Hepatocyte (in vitro differentiated cells): ENCODE results near the gene BCKDK. TPM values are rescaled to one million over a fixed set of nuclear protein-coding genes. Genes with fewer than 3 reads are reported as not detected.

Experiments used
- DNase-seq: peaks from one replicate; pipeline ENCODE4 v3.0.0-alpha.2; 2016; ENCODE audit warnings: low spot score
- H2AFZ ChIP-seq: fragments of 200-600 bp; sonication (generic); 2 replicates; pipeline ENCODE4 v1.6.0; 2016; ENCODE audit warnings: antibody characterized with exemption, mild to moderate bottlenecking
- H3K27ac ChIP-seq: fragments of 200-600 bp; sonication (generic); 2 replicates; pipeline ENCODE4 v1.5.1; 2016; ENCODE audit warnings: mild to moderate bottlenecking
- H3K27me3 ChIP-seq: fragments of 200-600 bp; sonication (generic); 2 replicates; pipeline ENCODE4 v1.6.1; 2016
- H3K36me3 ChIP-seq: fragments of 200-600 bp; sonication (generic); replicated peaks from 2 replicates; pipeline ENCODE4 v1.5.1; 2016; ENCODE audit warnings: low read depth; ENCODE audit not compliant: insufficient read depth
- H3K4me1 ChIP-seq: fragments of 200-600 bp; sonication (generic); 2 replicates; pipeline ENCODE4 v1.5.1; 2016; ENCODE audit warnings: mild to moderate bottlenecking, moderate library complexity; ENCODE audit not compliant: insufficient read depth
- H3K4me2 ChIP-seq: fragments of 200-600 bp; sonication (generic); 2 replicates; pipeline ENCODE4 v1.6.0; 2016
- H3K4me3 ChIP-seq: fragments of 200-600 bp; sonication (generic); 2 replicates; pipeline ENCODE4 v1.5.1; 2016; ENCODE audit warnings: mild to moderate bottlenecking
- H3K79me2 ChIP-seq: fragments of 200-600 bp; sonication (generic); 2 replicates; pipeline ENCODE4 v1.6.0; 2017; ENCODE audit warnings: mild to moderate bottlenecking
- H3K9me2 ChIP-seq: fragments of 200-600 bp; sonication (generic); replicated peaks from 2 replicates; pipeline ENCODE4 v1.6.0; 2017; ENCODE audit warnings: mild to moderate bottlenecking; ENCODE audit not compliant: insufficient read depth
- H3K9me3 ChIP-seq: fragments of 200-600 bp; sonication (generic); 2 replicates; pipeline ENCODE4 v1.5.1; 2016; ENCODE audit warnings: low read depth, mild to moderate bottlenecking
- H4K20me1 ChIP-seq: fragments of 200-600 bp; sonication (generic); 2 replicates; pipeline ENCODE4 v1.6.0; 2016; ENCODE audit warnings: mild to moderate bottlenecking; ENCODE audit not compliant: insufficient read depth, poor library complexity, severe bottlenecking
- CTCF ChIP-seq: fragments of 200-600 bp; sonication (generic); IDR thresholded peaks from 2 replicates; pipeline ENCODE4 v1.5.1; 2016; ENCODE audit warnings: antibody characterized with exemption, mild to moderate bottlenecking; ENCODE audit not compliant: poor library complexity
- EZH2 ChIP-seq: fragments of 200-600 bp; sonication (generic); IDR thresholded peaks from 2 replicates; pipeline ENCODE4 v1.6.1; 2016; ENCODE audit warnings: antibody characterized with exemption, mild to moderate bottlenecking, borderline replicate concordance
- EZH2phosphoT487 ChIP-seq: fragments of 200-600 bp; sonication (generic); IDR thresholded peaks from one replicate; pipeline ENCODE4 v1.6.1; 2018; ENCODE audit warnings: antibody characterized with exemption, mild to moderate bottlenecking, low read depth, moderate library complexity; ENCODE audit not compliant: unreplicated experiment, severe bottlenecking
- WGBS: methylation state at CpG from one replicate; pipeline ENCODE4 v1.1.6; 2016; ENCODE audit warnings: low lambda C conversion rate; ENCODE audit errors: missing lambda C conversion rate; 5-methylcytosine and 5-hydroxymethylcytosine counted together
- polyA plus RNA-seq: library from polyadenylated mRNA; unstranded; fragments of >200 nt; fragmentation: Nextera tagmentation; extraction: Ambion mirVana; gene quantifications from 2 replicates; pipeline ENCODE4 v1.2.1, GENCODE V29; 2016
- total RNA-seq: library from RNA; depleted of rRNA; stranded (reverse); fragments of >200 nt; gene quantifications from 2 replicates; pipeline ENCODE4 v1.2.3, GENCODE V29; 2014

The BCKDK gene
- total and polyA plus RNA-seq, 2 experiments from 2014 or later: 27.3 to 75.2 TPM

DNA sequence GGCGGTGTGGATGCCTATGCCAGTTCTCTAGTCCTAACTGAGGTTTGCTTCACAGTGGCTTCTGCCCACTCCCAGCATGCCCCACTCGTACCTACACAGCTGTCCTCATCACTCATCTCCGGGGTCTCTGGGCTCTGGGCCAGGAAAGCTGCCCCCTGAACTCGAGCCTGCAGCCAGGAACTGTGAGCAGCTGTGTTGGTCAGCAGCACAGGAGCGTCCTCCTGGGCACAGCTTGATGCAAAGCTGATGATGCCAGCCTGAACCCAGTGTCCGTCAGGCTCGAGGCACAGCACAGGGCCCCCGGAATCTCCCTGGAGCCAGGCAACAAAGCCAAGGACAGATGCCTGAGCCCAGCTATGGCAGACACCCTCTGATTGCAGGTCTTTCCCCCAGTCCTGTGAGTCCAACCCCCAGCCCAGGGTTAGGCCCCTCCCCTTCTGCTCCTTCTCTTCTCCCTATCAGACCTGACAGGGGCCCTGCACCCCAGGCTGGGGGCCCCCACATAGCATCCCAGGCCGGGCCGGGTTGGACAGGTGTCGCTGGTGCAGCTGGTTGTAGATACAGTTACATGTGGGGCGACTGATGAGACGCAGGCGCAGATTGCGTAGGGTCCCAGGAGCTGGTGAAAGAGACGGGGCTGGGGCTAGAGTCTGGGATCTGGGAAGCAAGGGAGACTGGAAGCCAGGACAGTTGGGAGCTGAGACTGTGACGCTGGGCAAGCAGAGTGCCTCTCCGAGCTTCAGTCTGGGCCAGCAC, 22.1 kb upstream of the BCKDK start:
- DNase-seq: peak; percentile 3
- H3K79me2 ChIP-seq: no peaks in the 10 kb centered on the region
- H3K4me1 ChIP-seq: no peaks in the 10 kb centered on the region
- no peak overlapping the region for H3K27ac ChIP-seq
- no peak overlapping the region for H3K4me3 ChIP-seq
- H2AFZ ChIP-seq: no peak overlapping the region
- H3K36me3 ChIP-seq: no peaks in the 10 kb centered on the region
- no peaks in the 10 kb centered on the region for H4K20me1 ChIP-seq
- H3K9me2 ChIP-seq: no peaks in the 10 kb centered on the region
- H3K9me3 ChIP-seq: no peaks in the 10 kb centered on the region
- H3K27me3 ChIP-seq: no peaks in the 10 kb centered on the region
- no peak overlapping the region for H3K4me2 ChIP-seq
- WGBS: 93% methylated on average over 18 of the region's 18 CpGs
- TF ChIP-seq EZH2phosphoT487 (no peak), EZH2 (no peak), CTCF (no peak)

DNA sequence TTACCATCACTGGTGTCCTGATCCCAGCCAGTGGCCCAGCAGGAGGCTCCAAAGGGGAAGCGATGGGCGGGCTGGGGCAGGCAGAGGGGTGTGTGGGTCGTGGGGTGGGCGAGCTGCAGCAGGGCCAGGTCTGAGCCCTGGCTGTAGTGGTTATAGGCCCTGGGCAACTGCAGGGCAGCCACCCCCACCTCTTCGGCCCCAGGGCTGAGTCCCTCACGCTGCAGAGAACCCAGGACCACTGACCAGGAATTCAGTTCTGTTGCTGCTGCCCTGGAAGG, 21.6 kb upstream of the BCKDK start:
- no peak overlapping the region for H3K4me3 ChIP-seq

GRCh38 chr16:31087481-31087880, 20.7 kb upstream of the BCKDK start:
- Histone ChIP-seq H2AFZ (no peak overlapping the region), H3K79me2 (peaks cover 4% of the 10 kb centered on the region), H3K4me3 (no peak overlapping the region), H3K27me3 (no peaks in the 10 kb centered on the region), H3K9me2 (no peaks in the 10 kb centered on the region), H3K27ac (no peak overlapping the region), H3K4me1 (no peaks in the 10 kb centered on the region), H3K4me2 (no peak overlapping the region), H3K36me3 (no peaks in the 10 kb centered on the region), H4K20me1 (no peaks in the 10 kb centered on the region), H3K9me3 (no peaks in the 10 kb centered on the region)
- 97% methylated on average over 8 of the region's 8 CpGs for WGBS
- DNase-seq: no peak
- TF ChIP-seq EZH2phosphoT487 (no peak), CTCF (no peak), EZH2 (no peak)

More for the DNA sequence above, 21.6 kb upstream of the BCKDK start:
- Histone ChIP-seq H4K20me1 (no peaks in the 10 kb centered on the region), H3K9me2 (no peaks in the 10 kb centered on the region), H3K9me3 (no peaks in the 10 kb centered on the region), H3K36me3 (no peaks in the 10 kb centered on the region), H2AFZ (no peak overlapping the region), H3K4me1 (no peaks in the 10 kb centered on the region), H3K27me3 (no peaks in the 10 kb centered on the region), H3K79me2 (no peaks in the 10 kb centered on the region), H3K27ac (no peak overlapping the region), H3K4me2 (no peak overlapping the region)
- TF ChIP-seq EZH2phosphoT487 (no peak), CTCF (no peak), EZH2 (no peak)
- 96% methylated on average over 6 of the region's 6 CpGs for WGBS
- no peak for DNase-seq
